ENCODE data around the gene ATE1. TPM values are rescaled to one million over a fixed set of nuclear protein-coding genes. Genes with fewer than 3 reads are reported as not detected.

ATE1 gene
- total and polyA plus RNA-seq, 2 donors (not counting 3 experiments of a cell fraction or from before 2014, with no cell fraction given), result 8.7 to 27.1 TPM

GRCh38 chr10:121800831-121801230 is 127.0 kb downstream of the ATE1 start:
- Histone ChIP-seq H3K27me3 (ENCODE audit: control insufficient read depth in 2 of 2, insufficient read depth in 2 of 2, low read length in 2 of 2) (no peaks in the 10 kb centered on the region), H3K27ac (ENCODE audit: insufficient read depth, low read depth, low read length) (no peak overlapping the region), H3K4me3 (replicated peaks in 1 of 3; ENCODE audit: insufficient read depth in 1 of 3, low read depth in 1 of 3, low read length in 3 of 3) (no peak overlapping the region), H3K9me3 (replicated peaks; ENCODE audit: control insufficient read depth, insufficient read depth, low read length) (no peaks in the 10 kb centered on the region), H3K4me2 (ENCODE audit: insufficient read depth, low read length) (no peak overlapping the region), H3K36me3 (ENCODE audit: control insufficient read depth in 2 of 2, extremely low read depth in 1 of 2, insufficient read depth in 2 of 2, low read length in 2 of 2) (no peaks in the 10 kb centered on the region), H3K9ac (replicated peaks; ENCODE audit: extremely low read depth, insufficient read depth, low read length) (no peak overlapping the region), H3K4me1 (ENCODE audit: control insufficient read depth, extremely low read depth, insufficient read depth, low read length) (no peaks in the 10 kb centered on the region), H4K20me1 (replicated peaks; ENCODE audit: control insufficient read depth, extremely low read depth, insufficient read depth, low read length) (no peaks in the 10 kb centered on the region), H3K79me2 (ENCODE audit: control insufficient read depth, insufficient read depth, low read length) (no peaks in the 10 kb centered on the region), H2AFZ (ENCODE audit: low read depth, low read length) (no peak overlapping the region), H3K9me1 (replicated peaks; ENCODE audit: control insufficient read depth, extremely low read depth, insufficient read depth, low read length) (no peaks in the 10 kb centered on the region)
- FAIRE-seq (no peak), DNase-seq (ENCODE audit: low read depth, low spot score) (no peak)
- intact Hi-C loops (cut with micrococcal nuclease) (no loop called here), dilution Hi-C loops (cut with MboI; ENCODE audit: extremely low pct_ligation_motif_present, low sequenced_read_pairs) (no loop called here)
- POLR2A ChIA-PET, result no interaction called here
- no TSS peak for BruUV-seq (replicated peaks)
- CTCF ChIA-PET, result interaction anchor here (0.9 kb wide), 2 partner anchors 12 to 24 kb away, joined by 3 read pairs; no protein-coding TSS in a partner anchor
- no peak for TF ChIP-seq GATA2 (IDR thresholded peaks at IDR 0.05; ENCODE audit: insufficient read depth, insufficient read length, low read depth, low read length)

- ChIA-PET POLR2A (no interaction called here), CTCF (no interaction called here)
- TF ChIP-seq, protein P1, sequence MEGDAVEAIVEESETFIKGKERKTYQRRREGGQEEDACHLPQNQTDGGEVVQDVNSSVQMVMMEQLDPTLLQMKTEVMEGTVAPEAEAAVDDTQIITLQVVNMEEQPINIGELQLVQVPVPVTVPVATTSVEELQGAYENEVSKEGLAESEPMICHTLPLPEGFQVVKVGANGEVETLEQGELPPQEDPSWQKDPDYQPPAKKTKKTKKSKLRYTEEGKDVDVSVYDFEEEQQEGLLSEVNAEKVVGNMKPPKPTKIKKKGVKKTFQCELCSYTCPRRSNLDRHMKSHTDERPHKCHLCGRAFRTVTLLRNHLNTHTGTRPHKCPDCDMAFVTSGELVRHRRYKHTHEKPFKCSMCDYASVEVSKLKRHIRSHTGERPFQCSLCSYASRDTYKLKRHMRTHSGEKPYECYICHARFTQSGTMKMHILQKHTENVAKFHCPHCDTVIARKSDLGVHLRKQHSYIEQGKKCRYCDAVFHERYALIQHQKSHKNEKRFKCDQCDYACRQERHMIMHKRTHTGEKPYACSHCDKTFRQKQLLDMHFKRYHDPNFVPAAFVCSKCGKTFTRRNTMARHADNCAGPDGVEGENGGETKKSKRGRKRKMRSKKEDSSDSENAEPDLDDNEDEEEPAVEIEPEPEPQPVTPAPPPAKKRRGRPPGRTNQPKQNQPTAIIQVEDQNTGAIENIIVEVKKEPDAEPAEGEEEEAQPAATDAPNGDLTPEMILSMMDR (IDR thresholded peaks at IDR 0.05; ENCODE audit: extremely low read depth in 1 of 2, insufficient read depth in 1 of 2, low read depth in 1 of 2, low read length in 2 of 2), result no peak
- no peak for DNase-seq (ENCODE audit: low read depth, low spot score)
- Histone ChIP-seq H3K36me3 (ENCODE audit: control insufficient read depth in 2 of 2, extremely low read depth in 1 of 2, insufficient read depth in 2 of 2, low read length in 2 of 2) (no peaks in the 10 kb centered on the region), H3K27me3 (ENCODE audit: control insufficient read depth in 2 of 2, insufficient read depth in 2 of 2, low read length in 2 of 2) (no peaks in the 10 kb centered on the region), H3K9ac (replicated peaks; ENCODE audit: extremely low read depth, insufficient read depth, low read length) (no peak overlapping the region), H3K4me2 (ENCODE audit: insufficient read depth, low read length) (no peak overlapping the region), H3K27ac (ENCODE audit: insufficient read depth, low read depth, low read length) (no peak overlapping the region), H3K4me3 (replicated peaks in 1 of 3; ENCODE audit: insufficient read depth in 1 of 3, low read depth in 1 of 3, low read length in 3 of 3) (no peak overlapping the region), H3K4me1 (ENCODE audit: control insufficient read depth, extremely low read depth, insufficient read depth, low read length) (no peaks in the 10 kb centered on the region), H2AFZ (ENCODE audit: low read depth, low read length) (no peak overlapping the region), H3K79me2 (ENCODE audit: control insufficient read depth, insufficient read depth, low read length) (no peaks in the 10 kb centered on the region), H3K9me3 (replicated peaks; ENCODE audit: control insufficient read depth, insufficient read depth, low read length) (no peaks in the 10 kb centered on the region), H4K20me1 (replicated peaks; ENCODE audit: control insufficient read depth, extremely low read depth, insufficient read depth, low read length) (no peaks in the 10 kb centered on the region), H3K9me1 (replicated peaks; ENCODE audit: control insufficient read depth, extremely low read depth, insufficient read depth, low read length) (no peaks in the 10 kb centered on the region)
- intact Hi-C loops (cut with micrococcal nuclease), result no loop called here
- FAIRE-seq, result no peak
- dilution Hi-C loops (cut with MboI; ENCODE audit: extremely low pct_ligation_motif_present, low sequenced_read_pairs), result no loop called here
- BruUV-seq (replicated peaks), result no TSS peak
Observed at GRCh38 chr10:121800146-121800545, 127.7 kb downstream of the ATE1 start.
